ENCODE measurements around the gene PAF1. TPM values are rescaled to one million over a fixed set of nuclear protein-coding genes. Genes with fewer than 3 reads are reported as not detected.

PAF1 gene
- total RNA-seq, 1 donor from 2014 or later, result 32.5 TPM

- H3K36me3 Mint-ChIP-seq (ENCODE audit: low read depth), result peaks cover 21% of the 10 kb centered on the region
- H3K9me3 Mint-ChIP-seq (ENCODE audit: low read depth), result no peaks in the 10 kb centered on the region
- no peak for DNase-seq (ENCODE audit: low spot score)
- H3K27ac Mint-ChIP-seq (ENCODE audit: unreplicated experiment), result peak overlapping the region; percentile 93
- TF ChIP-seq CTCF (IDR thresholded peaks at IDR 0.05), result no peak
- peaks cover 55% of the 10 kb centered on the region for H3K4me1 Mint-ChIP-seq (ENCODE audit: low read depth)
- H3K27me3 Mint-ChIP-seq (ENCODE audit: low read depth), result no peaks in the 10 kb centered on the region
- peak overlapping the region; percentile 77 for H3K4me3 Mint-ChIP-seq (ENCODE audit: unreplicated experiment)
These were observed 19.3 kb upstream of the PAF1 start for GRCh38 chr19:39410017-39410830.

GRCh38 chr19:39409208-39410016 lies 18.5 kb upstream of the PAF1 start:
- no peaks in the 10 kb centered on the region for H3K27me3 Mint-ChIP-seq (ENCODE audit: low read depth)
- H3K4me1 Mint-ChIP-seq (ENCODE audit: low read depth), result peaks cover 53% of the 10 kb centered on the region
- H3K27ac Mint-ChIP-seq (ENCODE audit: unreplicated experiment), result peak overlapping the region; percentile 94
- DNase-seq (ENCODE audit: low spot score), result no peak
- peaks cover 18% of the 10 kb centered on the region for H3K36me3 Mint-ChIP-seq (ENCODE audit: low read depth)
- peak overlapping the region; percentile 90 for H3K4me3 Mint-ChIP-seq (ENCODE audit: unreplicated experiment)
- TF ChIP-seq CTCF (IDR thresholded peaks at IDR 0.05), result no peak
- no peaks in the 10 kb centered on the region for H3K9me3 Mint-ChIP-seq (ENCODE audit: low read depth)

- Mint-ChIP-seq H3K4me1 (ENCODE audit: low read depth) (peaks cover 51% of the 10 kb centered on the region), H3K4me3 (ENCODE audit: unreplicated experiment) (peak overlapping the region; percentile 90), H3K27me3 (ENCODE audit: low read depth) (no peaks in the 10 kb centered on the region), H3K36me3 (ENCODE audit: low read depth) (peaks cover 12% of the 10 kb centered on the region), H3K9me3 (ENCODE audit: low read depth) (no peaks in the 10 kb centered on the region), H3K27ac (ENCODE audit: unreplicated experiment) (peak overlapping the region; percentile 94)
- TF ChIP-seq CTCF (IDR thresholded peaks at IDR 0.05), result no peak
- DNase-seq (ENCODE audit: low spot score), result no peak
These were observed 17.7 kb upstream of the PAF1 start for GRCh38 chr19:39408392-39409207.

- H3K27ac Mint-ChIP-seq (ENCODE audit: unreplicated experiment), result peak overlapping the region; percentile 94
- no peaks in the 10 kb centered on the region for H3K27me3 Mint-ChIP-seq (ENCODE audit: low read depth)
- TF ChIP-seq CTCF (IDR thresholded peaks at IDR 0.05), result no peak
- peaks cover 57% of the 10 kb centered on the region for H3K4me1 Mint-ChIP-seq (ENCODE audit: low read depth)
- DNase-seq (ENCODE audit: low spot score), result no peak
- H3K9me3 Mint-ChIP-seq (ENCODE audit: low read depth), result no peaks in the 10 kb centered on the region
- peaks cover 12% of the 10 kb centered on the region for H3K36me3 Mint-ChIP-seq (ENCODE audit: low read depth)
- H3K4me3 Mint-ChIP-seq (ENCODE audit: unreplicated experiment), result peak overlapping the region; percentile 90
These were observed 16.9 kb upstream of the PAF1 start for GRCh38 chr19:39407660-39408391.
